ENCODE measurements around the gene MYO18B.

The MYO18B gene

DNA sequence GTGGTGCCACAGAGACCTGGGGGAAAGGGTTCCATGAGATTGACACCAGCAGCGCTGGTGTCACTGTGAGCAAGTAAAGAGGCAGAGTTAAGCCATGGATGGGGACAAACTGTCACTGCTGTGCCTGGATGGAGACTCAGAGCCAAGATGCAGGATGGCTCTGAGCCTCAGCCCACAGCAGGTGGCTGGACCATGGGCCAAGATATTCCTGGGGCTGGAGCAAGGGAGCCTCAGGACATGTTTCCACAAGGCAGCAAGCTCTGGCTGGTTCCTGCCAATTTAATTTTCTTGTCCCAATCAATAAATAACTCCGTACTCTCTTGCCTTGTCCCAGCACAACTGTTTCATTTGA is 23.0 kb downstream of the MYO18B start:
- no peaks in the 10 kb centered on the region for H3K27me3 ChIP-seq (ENCODE audit: insufficient read depth, insufficient read length)
- TF ChIP-seq YY1 (IDR thresholded peaks at IDR 0.05; ENCODE audit: insufficient read depth, insufficient read length) (no peak), SUZ12 (IDR thresholded peaks at IDR 0.05; ENCODE audit: extremely low read depth, insufficient read depth, insufficient read length) (no peak), ZNF274 (IDR thresholded peaks at IDR 0.05; ENCODE audit: low read depth, low read length) (no peak)
- H3K4me1 ChIP-seq (ENCODE audit: insufficient read depth, insufficient read length), result no peaks in the 10 kb centered on the region
- H3K9me3 ChIP-seq (ENCODE audit: insufficient read depth, low read length), result peaks cover 20% of the 10 kb centered on the region
- H3K4me3 ChIP-seq (ENCODE audit: insufficient read length, low read depth), result no peak overlapping the region
- H3K36me3 ChIP-seq (ENCODE audit: insufficient read depth, insufficient read length, low read length), result no peaks in the 10 kb centered on the region
- H3K9ac ChIP-seq (ENCODE audit: insufficient read length, low read depth), result no peak overlapping the region
- DNase-seq (ENCODE audit: low read depth, low spot score), result no peak

- TF ChIP-seq SUZ12 (IDR thresholded peaks at IDR 0.05; ENCODE audit: extremely low read depth, insufficient read depth, insufficient read length), result no peak
- no peak for TF ChIP-seq ZNF274 (IDR thresholded peaks at IDR 0.05; ENCODE audit: low read depth, low read length)
- no peak for TF ChIP-seq YY1 (IDR thresholded peaks at IDR 0.05; ENCODE audit: insufficient read depth, insufficient read length)
- peaks cover 2% of the 10 kb centered on the region for H3K27me3 ChIP-seq (ENCODE audit: insufficient read depth, insufficient read length)
- DNase-seq (ENCODE audit: low read depth, low spot score), result no peak
- no peaks in the 10 kb centered on the region for H3K4me1 ChIP-seq (ENCODE audit: insufficient read depth, insufficient read length)
- no peak overlapping the region for H3K4me3 ChIP-seq (ENCODE audit: insufficient read length, low read depth)
- H3K36me3 ChIP-seq (ENCODE audit: insufficient read depth, insufficient read length, low read length), result no peaks in the 10 kb centered on the region
- H3K9ac ChIP-seq (ENCODE audit: insufficient read length, low read depth), result no peak overlapping the region
- H3K9me3 ChIP-seq (ENCODE audit: insufficient read depth, low read length), result peaks cover 20% of the 10 kb centered on the region
Measured at GRCh38 chr22:25765801-25766200, 23.8 kb downstream of the MYO18B start.

DNA sequence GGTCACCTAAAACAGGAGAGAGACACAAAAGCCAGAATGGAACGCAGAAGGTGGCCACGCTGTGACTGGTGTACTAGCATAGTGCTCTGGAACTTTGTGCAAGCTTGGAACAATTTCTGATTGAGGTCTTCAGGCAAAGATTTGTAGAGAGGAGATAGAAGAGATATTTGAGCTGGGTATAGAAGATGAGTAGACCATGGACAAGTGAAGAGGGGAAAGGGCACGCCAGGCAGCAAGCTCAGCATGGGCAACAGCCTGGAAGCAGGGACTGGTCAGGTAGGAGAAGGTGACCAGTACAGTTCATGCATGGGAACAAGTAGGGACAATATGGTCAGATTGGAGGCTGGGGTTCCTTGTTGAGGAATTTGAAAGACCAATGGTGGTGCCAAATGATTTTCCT is 24.4 kb downstream of the MYO18B start:
- Histone ChIP-seq H3K9me3 (ENCODE audit: insufficient read depth, low read length) (peaks cover 20% of the 10 kb centered on the region), H3K4me1 (ENCODE audit: insufficient read depth, insufficient read length) (no peaks in the 10 kb centered on the region), H3K36me3 (ENCODE audit: insufficient read depth, insufficient read length, low read length) (no peaks in the 10 kb centered on the region), H3K9ac (ENCODE audit: insufficient read length, low read depth) (no peak overlapping the region), H3K27me3 (ENCODE audit: insufficient read depth, insufficient read length) (peaks cover 2% of the 10 kb centered on the region), H3K4me3 (ENCODE audit: insufficient read length, low read depth) (no peak overlapping the region)
- TF ChIP-seq YY1 (IDR thresholded peaks at IDR 0.05; ENCODE audit: insufficient read depth, insufficient read length) (no peak), ZNF274 (IDR thresholded peaks at IDR 0.05; ENCODE audit: low read depth, low read length) (no peak), SUZ12 (IDR thresholded peaks at IDR 0.05; ENCODE audit: extremely low read depth, insufficient read depth, insufficient read length) (no peak)
- no peak for DNase-seq (ENCODE audit: low read depth, low spot score)

- H3K36me3 ChIP-seq (ENCODE audit: insufficient read depth, insufficient read length, low read length), result no peaks in the 10 kb centered on the region
- no peaks in the 10 kb centered on the region for H3K4me1 ChIP-seq (ENCODE audit: insufficient read depth, insufficient read length)
- H3K9ac ChIP-seq (ENCODE audit: insufficient read length, low read depth), result no peak overlapping the region
- TF ChIP-seq YY1 (IDR thresholded peaks at IDR 0.05; ENCODE audit: insufficient read depth, insufficient read length) (no peak), SUZ12 (IDR thresholded peaks at IDR 0.05; ENCODE audit: extremely low read depth, insufficient read depth, insufficient read length) (no peak), ZNF274 (IDR thresholded peaks at IDR 0.05; ENCODE audit: low read depth, low read length) (no peak)
- H3K4me3 ChIP-seq (ENCODE audit: insufficient read length, low read depth), result no peak overlapping the region
- no peak for DNase-seq (ENCODE audit: low read depth, low spot score)
- peaks cover 20% of the 10 kb centered on the region for H3K9me3 ChIP-seq (ENCODE audit: insufficient read depth, low read length)
- peaks cover 4% of the 10 kb centered on the region for H3K27me3 ChIP-seq (ENCODE audit: insufficient read depth, insufficient read length)
Measured at GRCh38 chr22:25770333-25770732, 28.3 kb downstream of the MYO18B start.

GRCh38 chr22:25772288-25772687 is 30.3 kb downstream of the MYO18B start:
- Histone ChIP-seq H3K9ac (ENCODE audit: insufficient read length, low read depth) (no peak overlapping the region), H3K27me3 (ENCODE audit: insufficient read depth, insufficient read length) (peaks cover 4% of the 10 kb centered on the region), H3K36me3 (ENCODE audit: insufficient read depth, insufficient read length, low read length) (no peaks in the 10 kb centered on the region), H3K4me1 (ENCODE audit: insufficient read depth, insufficient read length) (no peaks in the 10 kb centered on the region), H3K9me3 (ENCODE audit: insufficient read depth, low read length) (0 out of 2 replicates have a peak, but pooled peaks cover 4% of the 10 kb centered on the region), H3K4me3 (ENCODE audit: insufficient read length, low read depth) (no peak overlapping the region)
- no peak for TF ChIP-seq ZNF274 (IDR thresholded peaks at IDR 0.05; ENCODE audit: low read depth, low read length)
- TF ChIP-seq SUZ12 (IDR thresholded peaks at IDR 0.05; ENCODE audit: extremely low read depth, insufficient read depth, insufficient read length), result no peak
- TF ChIP-seq YY1 (IDR thresholded peaks at IDR 0.05; ENCODE audit: insufficient read depth, insufficient read length), result no peak
- DNase-seq (ENCODE audit: low read depth, low spot score), result no peak

- TF ChIP-seq ZNF274 (IDR thresholded peaks at IDR 0.05; ENCODE audit: low read depth, low read length) (no peak), YY1 (IDR thresholded peaks at IDR 0.05; ENCODE audit: insufficient read depth, insufficient read length) (no peak), SUZ12 (IDR thresholded peaks at IDR 0.05; ENCODE audit: extremely low read depth, insufficient read depth, insufficient read length) (no peak)
- Histone ChIP-seq H3K4me3 (ENCODE audit: insufficient read length, low read depth) (no peak overlapping the region), H3K4me1 (ENCODE audit: insufficient read depth, insufficient read length) (no peaks in the 10 kb centered on the region), H3K9ac (ENCODE audit: insufficient read length, low read depth) (no peak overlapping the region), H3K36me3 (ENCODE audit: insufficient read depth, insufficient read length, low read length) (no peaks in the 10 kb centered on the region), H3K27me3 (ENCODE audit: insufficient read depth, insufficient read length) (peaks cover 4% of the 10 kb centered on the region), H3K9me3 (ENCODE audit: insufficient read depth, low read length) (no peaks in the 10 kb centered on the region)
- peak; percentile 23 for DNase-seq (ENCODE audit: low read depth, low spot score)
Measured at GRCh38 chr22:25774575-25775026, 32.6 kb downstream of the MYO18B start.

GRCh38 chr22:25775531-25775930 is 33.5 kb downstream of the MYO18B start:
- H3K4me1 ChIP-seq (ENCODE audit: insufficient read depth, insufficient read length), result no peaks in the 10 kb centered on the region
- H3K27me3 ChIP-seq (ENCODE audit: insufficient read depth, insufficient read length), result peaks cover 3% of the 10 kb centered on the region
- no peak overlapping the region for H3K4me3 ChIP-seq (ENCODE audit: insufficient read length, low read depth)
- no peak overlapping the region for H3K9ac ChIP-seq (ENCODE audit: insufficient read length, low read depth)
- H3K9me3 ChIP-seq (ENCODE audit: insufficient read depth, low read length), result no peaks in the 10 kb centered on the region
- TF ChIP-seq SUZ12 (IDR thresholded peaks at IDR 0.05; ENCODE audit: extremely low read depth, insufficient read depth, insufficient read length), result no peak
- TF ChIP-seq YY1 (IDR thresholded peaks at IDR 0.05; ENCODE audit: insufficient read depth, insufficient read length), result no peak
- TF ChIP-seq ZNF274 (IDR thresholded peaks at IDR 0.05; ENCODE audit: low read depth, low read length), result no peak
- H3K36me3 ChIP-seq (ENCODE audit: insufficient read depth, insufficient read length, low read length), result no peaks in the 10 kb centered on the region
- peak; percentile 49 for DNase-seq (ENCODE audit: low read depth, low spot score)
